Thyroid gland (tissue), 4 donors: Measurements from ENCODE around the gene TRAP1. TPM values are rescaled to one million over a fixed set of nuclear protein-coding genes. Genes with fewer than 3 reads are reported as not detected.

Experiments used
- DNase-seq, 2 donors: peaks; one replicate each; pipeline ENCODE4 v3.0.0-alpha.2; 2019
- H3K27ac ChIP-seq, 3 donors: fragments of 200-600 bp; sonication (generic); 1 replicate in 2 of 3; 2 replicates in 1 of 3; pipeline ENCODE4 v1.5.1; 2016 to 2019; ENCODE audit warnings: mild to moderate bottlenecking in 1 of 3, moderate library complexity in 1 of 3
- H3K27me3 ChIP-seq: fragments of 200-600 bp; sonication (generic); one replicate; pipeline ENCODE4 v1.5.1; 2019
- H3K36me3 ChIP-seq, 2 donors: fragments of 200-600 bp; sonication (generic); one replicate each; pipeline ENCODE4 v1.5.1; 2016 to 2019
- H3K4me1 ChIP-seq, 2 donors: fragments of 200-600 bp; sonication (generic); one replicate each; pipeline ENCODE4 v1.5.1; 2017 to 2019
- H3K4me3 ChIP-seq, 3 donors: fragments of 200-600 bp; sonication (generic); replicated peaks in 1 of 3; 1 replicate in 2 of 3; 2 replicates in 1 of 3; pipeline ENCODE4 v1.5.1; 2016; ENCODE audit warnings: mild to moderate bottlenecking in 1 of 3
- H3K9me3 ChIP-seq: fragments of 200-600 bp; sonication (generic); one replicate; pipeline ENCODE4 v1.5.1; 2017
- CTCF ChIP-seq, 6 experiments: fragments of 200-600 bp in 3 of 6; fragments of 450-650 bp in 3 of 6; sonication (generic) in 3 of 6; IDR thresholded peaks; one replicate each; pipeline ENCODE4 v1.5.1; 2016 to 2019; ENCODE audit warnings: antibody characterized with exemption in 6 of 6, mild to moderate bottlenecking in 2 of 6, inconsistent platforms in 1 of 6, moderate library complexity in 1 of 6
- POLR2A ChIP-seq, 2 donors: fragments of 450-650 bp; IDR thresholded peaks; one replicate each; pipeline ENCODE4 v1.6.1; 2017; ENCODE audit warnings: antibody characterized with exemption in 2 of 2, mild to moderate bottlenecking in 2 of 2, moderate library complexity in 1 of 2
- WGBS, 2 donors: methylation state at CpG; one replicate each; pipeline ENCODE4 v1.1.5; 2017; 5-methylcytosine and 5-hydroxymethylcytosine counted together
- intact Hi-C: fragments of 100-400 bp; cut with DNase I; formaldehyde crosslinking; loops from one replicate; pipeline ENCODE4 v1.15.1; 2023
- total RNA-seq, 4 donors: library from RNA; depleted of rRNA; stranded (reverse); fragments of >200 nt; gene quantifications; one replicate each; pipeline ENCODE4 v1.2.3, GENCODE V29; 2016

TRAP1 gene
- total RNA-seq, 4 donors from 2014 or later = 37.3 to 58.3 (median 53.9) TPM

GRCh38 chr16:3754772-3755171 lies 37.4 kb upstream of the TRAP1 start:
- Histone ChIP-seq H3K27ac (no peak overlapping the region), H3K27me3 (no peaks in the 10 kb centered on the region), H3K9me3 (no peaks in the 10 kb centered on the region), H3K36me3 (peaks cover 25 to 40% of the 10 kb centered on the region in 2 donors), H3K4me3 (no peak overlapping the region), H3K4me1 (no peaks in the 10 kb centered on the region)
- DNase-seq = no peak
- intact Hi-C loops = no loop called here
- 90 to 92% methylated on average over 5 of the region's 5 CpGs for WGBS, 2 donors
- TF ChIP-seq CTCF (IDR thresholded peaks at IDR 0.05) = no peak
- no peak for TF ChIP-seq POLR2A (IDR thresholded peaks at IDR 0.05)

GRCh38 chr16:3754081-3754703 lies 36.9 kb upstream of the TRAP1 start:
- WGBS, 2 donors = 88 to 94% methylated on average over 4 of the region's 4 CpGs
- TF ChIP-seq CTCF (IDR thresholded peaks at IDR 0.05) = no peak
- TF ChIP-seq POLR2A (IDR thresholded peaks at IDR 0.05) = no peak
- H3K4me3 ChIP-seq = no peak overlapping the region
- DNase-seq = no peak
- peaks cover 25 to 40% of the 10 kb centered on the region in 2 donors for H3K36me3 ChIP-seq
- no peaks in the 10 kb centered on the region for H3K9me3 ChIP-seq
- H3K27ac ChIP-seq = no peak overlapping the region
- no peaks in the 10 kb centered on the region for H3K27me3 ChIP-seq
- intact Hi-C loops = no loop called here
- no peaks in the 10 kb centered on the region for H3K4me1 ChIP-seq

- 95% methylated on average over 15 of the region's 15 CpGs for WGBS, 2 donors
- H3K4me1 ChIP-seq = no peaks in the 10 kb centered on the region
- H3K27me3 ChIP-seq = no peaks in the 10 kb centered on the region
- H3K4me3 ChIP-seq = no peak overlapping the region
- intact Hi-C loops = no loop called here
- no peak for DNase-seq
- H3K36me3 ChIP-seq = peaks cover 30 to 32% of the 10 kb centered on the region in 2 donors
- TF ChIP-seq POLR2A (IDR thresholded peaks at IDR 0.05) = no peak
- no peak for TF ChIP-seq CTCF (IDR thresholded peaks at IDR 0.05)
- H3K27ac ChIP-seq = no peak overlapping the region
- no peaks in the 10 kb centered on the region for H3K9me3 ChIP-seq
Measured at GRCh38 chr16:3752984-3753383, 35.7 kb upstream of the TRAP1 start.

GRCh38 chr16:3751878-3752277 lies 34.6 kb upstream of the TRAP1 start:
- TF ChIP-seq CTCF (IDR thresholded peaks at IDR 0.05) (no peak), POLR2A (IDR thresholded peaks at IDR 0.05) (no peak)
- Histone ChIP-seq H3K9me3 (no peaks in the 10 kb centered on the region), H3K27ac (no peak overlapping the region), H3K36me3 (peaks cover 22 to 28% of the 10 kb centered on the region in 2 donors), H3K27me3 (no peaks in the 10 kb centered on the region), H3K4me1 (no peaks in the 10 kb centered on the region), H3K4me3 (no peak overlapping the region)
- DNase-seq = no peak
- 95% methylated on average over 8 of the region's 8 CpGs for WGBS, 2 donors
- intact Hi-C loops = no loop called here

GRCh38 chr16:3748307-3748706 lies 31.0 kb upstream of the TRAP1 start:
- no peaks in the 10 kb centered on the region for H3K4me1 ChIP-seq
- no peak overlapping the region for H3K27ac ChIP-seq
- no peak overlapping the region for H3K4me3 ChIP-seq
- intact Hi-C loops = no loop called here
- no peaks in the 10 kb centered on the region for H3K9me3 ChIP-seq
- 64 to 72% methylated on average over 5 of the region's 5 CpGs for WGBS, 2 donors
- no peaks in the 10 kb centered on the region for H3K27me3 ChIP-seq
- TF ChIP-seq CTCF (IDR thresholded peaks at IDR 0.05) = no peak
- H3K36me3 ChIP-seq = peaks cover 41 to 52% of the 10 kb centered on the region in 2 donors
- no peak for DNase-seq
